ENCODE results near the gene WNT7A. TPM values are rescaled to one million over a fixed set of nuclear protein-coding genes. Genes with fewer than 3 reads are reported as not detected.

WNT7A gene
- total and polyA plus RNA-seq, 2 experiments from 2014 or later = not detected

DNA sequence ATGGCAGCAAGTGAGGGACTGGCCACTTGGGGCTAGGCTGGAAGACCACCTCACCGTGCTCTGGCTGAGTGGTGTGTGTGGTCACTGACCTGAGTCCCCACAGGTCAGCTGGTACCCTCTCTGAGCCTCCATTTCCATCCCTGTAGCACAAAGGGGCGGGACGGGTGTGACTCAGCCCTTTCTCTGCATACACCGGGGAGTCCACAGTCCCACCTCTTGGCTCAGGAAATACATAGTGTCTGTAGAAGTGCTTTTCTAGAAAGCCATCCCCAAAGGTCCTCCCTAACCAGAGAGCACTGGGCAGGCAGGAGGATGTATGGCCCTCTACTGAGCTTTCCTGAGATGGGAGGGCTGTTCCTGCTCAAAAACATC is 27.2 kb downstream of the WNT7A start:
- H3K4me1 ChIP-seq (ENCODE audit: insufficient read depth) = no peaks in the 10 kb centered on the region
- DNase-seq = peak; percentile 9
- H3K79me2 ChIP-seq (ENCODE audit: insufficient read depth) = no peaks in the 10 kb centered on the region
- H3K9me3 ChIP-seq (ENCODE audit: low read depth) = no peaks in the 10 kb centered on the region
- H3K27ac ChIP-seq = no peak overlapping the region
- H2AFZ ChIP-seq = no peak overlapping the region
- H3K36me3 ChIP-seq (ENCODE audit: low read depth) = no peaks in the 10 kb centered on the region
- H3K27me3 ChIP-seq (replicated peaks; ENCODE audit: insufficient read depth) = no peaks in the 10 kb centered on the region
- WGBS, 2 experiments (ENCODE audit: low coverage in 1 of 2, low lambda C conversion rate in 2 of 2, missing lambda C conversion rate in 2 of 2) = 33 to 51% methylated on average over 4 of the region's 4 CpGs
- no peaks in the 10 kb centered on the region for H4K20me1 ChIP-seq (ENCODE audit: insufficient read depth)
- H3K4me3 ChIP-seq = no peak overlapping the region
- in situ Hi-C loops (cut with MboI) = no loop called here
- TF ChIP-seq EZH2phosphoT487 (IDR thresholded peaks at IDR 0.05; ENCODE audit: insufficient read depth, low read depth) (no peak), EZH2 (IDR thresholded peaks at IDR 0.05; ENCODE audit: insufficient read depth, poor library complexity, severe bottlenecking) (no peak)
- no peaks in the 10 kb centered on the region for H3K9me2 ChIP-seq (ENCODE audit: insufficient read depth)
- H3F3A ChIP-seq (ENCODE audit: insufficient read depth) = no peaks in the 10 kb centered on the region
- no peak overlapping the region for H3K9ac ChIP-seq
- no peak overlapping the region for H3K4me2 ChIP-seq (ENCODE audit: unreplicated experiment)

DNA sequence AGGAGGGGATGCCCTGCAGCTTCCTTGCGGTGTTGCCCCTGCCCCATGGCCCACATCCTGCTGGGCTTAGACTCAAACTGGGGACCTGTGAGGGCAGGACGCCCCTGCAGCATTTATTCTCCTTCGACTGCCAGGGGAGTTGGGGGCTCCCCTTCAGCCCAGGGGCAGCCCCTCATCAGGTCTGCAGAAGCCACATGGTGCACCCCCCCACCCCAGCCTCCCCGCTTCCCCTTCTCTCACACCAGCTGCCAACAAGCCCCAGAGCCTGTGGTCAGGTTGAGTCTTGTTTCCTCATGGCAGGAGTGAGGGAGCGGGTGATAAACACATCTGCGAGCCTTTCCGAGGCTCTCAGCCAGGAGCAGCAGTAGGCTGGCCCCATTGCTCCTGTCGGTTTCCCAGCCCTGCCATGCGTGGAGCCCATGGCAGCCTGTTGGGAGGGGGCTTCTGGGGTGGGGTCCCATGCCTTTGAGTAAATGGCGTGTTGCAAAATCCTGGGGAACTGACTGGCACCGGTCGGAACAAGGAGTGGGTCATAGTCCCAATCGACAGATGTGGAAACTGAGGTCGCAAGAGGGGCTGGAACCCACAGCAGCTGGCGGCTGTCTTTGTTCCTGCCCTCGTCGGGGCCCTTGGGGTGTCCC is 27.8 kb downstream of the WNT7A start:
- H3K4me3 ChIP-seq = no peak overlapping the region
- no peak overlapping the region for H3K4me2 ChIP-seq (ENCODE audit: unreplicated experiment)
- no peak overlapping the region for H2AFZ ChIP-seq
- no peak for TF ChIP-seq EZH2phosphoT487 (IDR thresholded peaks at IDR 0.05; ENCODE audit: insufficient read depth, low read depth)
- no peak for TF ChIP-seq EZH2 (IDR thresholded peaks at IDR 0.05; ENCODE audit: insufficient read depth, poor library complexity, severe bottlenecking)
- H3K27me3 ChIP-seq (replicated peaks; ENCODE audit: insufficient read depth) = 0 out of 2 replicates have a peak, but pooled peaks cover 4% of the 10 kb centered on the region
- H3K79me2 ChIP-seq (ENCODE audit: insufficient read depth) = no peaks in the 10 kb centered on the region
- H3K36me3 ChIP-seq (ENCODE audit: low read depth) = no peaks in the 10 kb centered on the region
- H3K9ac ChIP-seq = no peak overlapping the region
- DNase-seq = no peak
- H3K27ac ChIP-seq = no peak overlapping the region
- no peaks in the 10 kb centered on the region for H3K9me2 ChIP-seq (ENCODE audit: insufficient read depth)
- H4K20me1 ChIP-seq (ENCODE audit: insufficient read depth) = no peaks in the 10 kb centered on the region
- in situ Hi-C loops (cut with MboI) = no loop called here
- H3K9me3 ChIP-seq (ENCODE audit: low read depth) = no peaks in the 10 kb centered on the region
- H3F3A ChIP-seq (ENCODE audit: insufficient read depth) = no peaks in the 10 kb centered on the region
- 44 to 48% methylated on average over 17 of the region's 17 CpGs for WGBS, 2 experiments (ENCODE audit: low coverage in 1 of 2, low lambda C conversion rate in 2 of 2, missing lambda C conversion rate in 2 of 2)
- no peaks in the 10 kb centered on the region for H3K4me1 ChIP-seq (ENCODE audit: insufficient read depth)

DNA sequence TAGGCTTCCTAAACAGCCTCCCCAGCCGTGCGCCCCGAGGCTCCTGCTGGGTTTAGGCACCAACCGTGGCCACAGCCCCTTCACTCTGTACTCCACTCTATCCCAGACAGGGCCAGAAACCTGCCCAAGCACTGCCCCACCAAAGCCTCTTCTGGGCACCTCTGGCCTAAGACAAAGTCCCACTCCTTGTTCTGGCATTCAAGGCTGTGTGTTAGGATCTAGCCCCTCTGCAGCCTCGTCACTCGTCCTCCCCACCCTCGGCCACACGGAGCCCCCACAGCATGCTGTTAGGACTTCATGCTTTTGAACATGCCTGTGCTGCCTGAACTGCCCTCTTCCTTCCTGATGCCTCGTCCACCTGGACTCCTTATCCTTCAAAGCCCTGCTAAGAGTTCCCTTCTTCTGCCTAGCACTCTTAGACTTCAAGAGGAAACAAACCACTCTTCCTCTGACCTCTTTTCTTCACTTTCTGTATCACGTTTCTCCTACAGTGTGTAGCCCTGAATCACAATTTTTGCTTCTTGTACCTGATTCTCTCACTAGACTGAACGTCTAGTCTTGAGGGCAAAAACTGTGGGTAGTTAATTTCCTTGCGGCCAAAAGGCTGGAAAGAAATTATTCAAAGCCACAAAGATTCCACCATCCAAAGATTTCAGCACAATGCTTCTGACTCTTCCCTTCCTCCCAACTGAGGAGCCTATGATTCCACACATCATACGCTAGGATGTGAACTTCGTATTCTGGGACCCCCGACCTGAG is 28.6 kb downstream of the WNT7A start:
- DNase-seq = no peak
- no peak overlapping the region for H3K4me3 ChIP-seq
- H3K4me1 ChIP-seq (ENCODE audit: insufficient read depth) = no peaks in the 10 kb centered on the region
- no peaks in the 10 kb centered on the region for H3K9me2 ChIP-seq (ENCODE audit: insufficient read depth)
- no peak overlapping the region for H3K27ac ChIP-seq
- H3K27me3 ChIP-seq (replicated peaks; ENCODE audit: insufficient read depth) = 0 out of 2 replicates have a peak, but pooled peaks cover 5% of the 10 kb centered on the region
- H2AFZ ChIP-seq = no peak overlapping the region
- no peak overlapping the region for H3K9ac ChIP-seq
- 45 to 53% methylated on average over 15 of the region's 15 CpGs for WGBS, 2 experiments (ENCODE audit: low coverage in 1 of 2, low lambda C conversion rate in 2 of 2, missing lambda C conversion rate in 2 of 2)
- no peaks in the 10 kb centered on the region for H3K36me3 ChIP-seq (ENCODE audit: low read depth)
- H4K20me1 ChIP-seq (ENCODE audit: insufficient read depth) = no peaks in the 10 kb centered on the region
- H3K4me2 ChIP-seq (ENCODE audit: unreplicated experiment) = no peak overlapping the region
- in situ Hi-C loops (cut with MboI) = no loop called here
- no peaks in the 10 kb centered on the region for H3K79me2 ChIP-seq (ENCODE audit: insufficient read depth)
- TF ChIP-seq EZH2phosphoT487 (IDR thresholded peaks at IDR 0.05; ENCODE audit: insufficient read depth, low read depth) (no peak), EZH2 (IDR thresholded peaks at IDR 0.05; ENCODE audit: insufficient read depth, poor library complexity, severe bottlenecking) (no peak)
- H3K9me3 ChIP-seq (ENCODE audit: low read depth) = no peaks in the 10 kb centered on the region
- no peaks in the 10 kb centered on the region for H3F3A ChIP-seq (ENCODE audit: insufficient read depth)

DNA sequence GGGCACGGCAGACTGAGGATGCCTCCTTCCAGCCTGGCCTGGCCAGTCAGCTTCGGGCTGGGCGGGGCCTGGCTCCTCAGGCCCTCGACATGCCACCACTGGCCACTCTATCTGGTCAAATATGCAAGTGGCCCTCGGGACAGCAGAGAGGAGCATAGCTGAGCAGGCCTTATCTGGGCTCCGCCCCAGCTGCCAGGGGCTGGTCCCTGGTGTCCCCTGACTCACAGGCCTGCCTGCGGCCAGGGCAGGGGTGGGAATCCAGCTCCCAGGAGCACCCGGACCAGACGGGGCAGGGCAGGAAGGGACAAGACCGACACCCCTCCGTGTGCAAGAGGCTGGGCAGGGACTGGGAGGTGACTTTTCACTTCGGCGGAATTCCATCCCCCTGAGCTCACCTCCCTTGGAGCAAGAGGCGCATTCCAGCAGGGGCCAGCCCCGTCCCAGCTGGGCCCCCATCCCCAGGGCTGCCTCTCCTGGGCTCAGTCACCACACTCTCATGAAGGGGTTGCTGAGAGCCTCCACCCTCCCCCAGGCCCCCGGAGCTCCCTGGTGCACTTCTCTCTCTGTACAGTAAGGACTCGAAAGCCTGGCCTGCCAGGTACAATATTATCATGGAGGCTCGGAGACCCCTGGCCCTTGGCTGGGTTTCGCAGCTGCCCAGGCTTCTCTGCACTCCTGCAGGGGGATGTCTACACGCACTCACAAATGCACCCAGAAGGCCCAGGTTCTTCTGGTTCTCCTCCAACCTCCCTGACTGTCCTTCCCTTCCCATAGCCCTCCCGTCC is 29.5 kb downstream of the WNT7A start:
- Histone ChIP-seq H3K4me3 (no peak overlapping the region), H3K27ac (no peak overlapping the region), H3K4me1 (ENCODE audit: insufficient read depth) (no peaks in the 10 kb centered on the region), H3K79me2 (ENCODE audit: insufficient read depth) (no peaks in the 10 kb centered on the region), H3K9ac (no peak overlapping the region), H3K9me3 (ENCODE audit: low read depth) (no peaks in the 10 kb centered on the region), H3K4me2 (ENCODE audit: unreplicated experiment) (no peak overlapping the region), H3K9me2 (ENCODE audit: insufficient read depth) (no peaks in the 10 kb centered on the region), H3K27me3 (replicated peaks; ENCODE audit: insufficient read depth) (0 out of 2 replicates have a peak, but pooled peaks cover 5% of the 10 kb centered on the region), H4K20me1 (ENCODE audit: insufficient read depth) (no peaks in the 10 kb centered on the region), H3K36me3 (ENCODE audit: low read depth) (no peaks in the 10 kb centered on the region), H2AFZ (no peak overlapping the region), H3F3A (ENCODE audit: insufficient read depth) (no peaks in the 10 kb centered on the region)
- TF ChIP-seq EZH2phosphoT487 (IDR thresholded peaks at IDR 0.05; ENCODE audit: insufficient read depth, low read depth) (no peak), EZH2 (IDR thresholded peaks at IDR 0.05; ENCODE audit: insufficient read depth, poor library complexity, severe bottlenecking) (no peak)
- in situ Hi-C loops (cut with MboI) = no loop called here
- DNase-seq = peak; percentile 26
- WGBS, 2 experiments (ENCODE audit: low coverage in 1 of 2, low lambda C conversion rate in 2 of 2, missing lambda C conversion rate in 2 of 2) = 20 to 23% methylated on average over 19 to 21 of the region's 21 CpGs
